HL-60 (cell line): Measurements from ENCODE around the gene DCLRE1B.
A peak's percentile ranks its signal among the peaks of the same experiment; 100 is the strongest.

ENCODE experiments used
- DNase-seq, 2 experiments: peaks; one replicate each; pipeline ENCODE4 v3.0.0-alpha.2; 2010 to 2020; ENCODE audit warnings: low read depth in 1 of 2, low spot score in 1 of 2
- H3K27ac ChIP-seq: fragments of 250-450 bp; sonication (Bioruptor Pico); replicated peaks from 2 replicates; pipeline ENCODE4 v1.5.1; 2020; ENCODE audit warnings: mild to moderate bottlenecking, moderate library complexity
- H3K27me3 ChIP-seq: fragments of 250-450 bp; sonication (Bioruptor Pico); 2 replicates; pipeline ENCODE4 v1.5.1; 2021; ENCODE audit warnings: mild to moderate bottlenecking, moderate library complexity; ENCODE audit not compliant: insufficient read depth, poor library complexity, severe bottlenecking
- H3K4me3 ChIP-seq: replicated peaks from 2 replicates; pipeline ENCODE4 v1.5.1; 2011; ENCODE audit warnings: mild to moderate bottlenecking, control low read depth, low read length; ENCODE audit not compliant: insufficient read depth
- GABPA ChIP-seq: IDR thresholded peaks from 2 replicates; pipeline ENCODE4 v1.6.1; 2012; ENCODE audit warnings: low read depth
- POLR2AphosphoS5 ChIP-seq: IDR thresholded peaks from 2 replicates; pipeline ENCODE4 v1.6.1; 2012; ENCODE audit warnings: low read depth
- SPI1 ChIP-seq: IDR thresholded peaks from 2 replicates; pipeline ENCODE4 v1.6.1; 2012; ENCODE audit warnings: low read depth, mild to moderate bottlenecking, borderline replicate concordance
- TF ChIP-seq, protein P1 (sequence below): IDR thresholded peaks from one replicate; pipeline ENCODE4 v1.5.1; 2011; ENCODE audit warnings: low read length, control low read depth, inconsistent platforms; ENCODE audit not compliant: insufficient read depth
- TF ChIP-seq, protein P2 (sequence below): IDR thresholded peaks from 2 replicates; pipeline ENCODE4 v1.6.1; 2012; ENCODE audit warnings: low read depth; ENCODE audit not compliant: insufficient replicate concordance

The DCLRE1B gene

DNA sequence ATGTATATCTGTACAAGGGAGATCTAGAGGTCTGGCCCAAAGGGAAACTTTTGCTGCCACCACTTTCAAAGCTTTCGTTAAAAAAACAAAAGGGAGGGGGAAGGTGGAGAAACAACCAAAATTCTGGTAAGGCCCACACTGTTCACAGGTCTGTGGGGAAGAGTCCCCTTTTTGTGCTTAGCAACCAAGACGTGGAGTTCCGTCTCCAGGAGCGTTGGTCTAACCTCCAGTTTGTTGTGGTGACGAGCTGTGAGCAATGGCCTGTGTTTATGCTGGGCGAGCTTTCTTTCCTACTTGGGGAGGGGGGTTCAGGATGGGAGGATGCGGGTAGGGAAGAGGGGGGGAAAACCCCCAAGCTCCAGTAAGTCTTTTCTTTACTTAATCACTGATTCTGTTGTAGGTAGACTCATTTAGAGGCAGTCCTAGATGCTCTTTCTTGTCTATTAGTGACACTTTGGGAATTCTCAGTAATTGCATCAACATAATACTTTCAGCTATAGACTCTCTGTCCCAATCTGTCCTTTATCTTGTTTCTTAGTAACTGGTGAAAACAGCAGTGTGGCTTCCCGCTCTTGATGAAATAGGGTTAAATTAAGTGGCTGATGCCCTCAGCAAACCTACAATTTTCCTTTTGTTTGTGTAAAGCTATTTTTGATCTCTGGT, 25.5 kb downstream of the DCLRE1B start:
- Histone ChIP-seq H3K27ac (peak overlapping the region; percentile 99), H3K4me3 (peak overlapping the region; percentile 77), H3K27me3 (no peaks in the 10 kb centered on the region)
- TF ChIP-seq, protein P1, sequence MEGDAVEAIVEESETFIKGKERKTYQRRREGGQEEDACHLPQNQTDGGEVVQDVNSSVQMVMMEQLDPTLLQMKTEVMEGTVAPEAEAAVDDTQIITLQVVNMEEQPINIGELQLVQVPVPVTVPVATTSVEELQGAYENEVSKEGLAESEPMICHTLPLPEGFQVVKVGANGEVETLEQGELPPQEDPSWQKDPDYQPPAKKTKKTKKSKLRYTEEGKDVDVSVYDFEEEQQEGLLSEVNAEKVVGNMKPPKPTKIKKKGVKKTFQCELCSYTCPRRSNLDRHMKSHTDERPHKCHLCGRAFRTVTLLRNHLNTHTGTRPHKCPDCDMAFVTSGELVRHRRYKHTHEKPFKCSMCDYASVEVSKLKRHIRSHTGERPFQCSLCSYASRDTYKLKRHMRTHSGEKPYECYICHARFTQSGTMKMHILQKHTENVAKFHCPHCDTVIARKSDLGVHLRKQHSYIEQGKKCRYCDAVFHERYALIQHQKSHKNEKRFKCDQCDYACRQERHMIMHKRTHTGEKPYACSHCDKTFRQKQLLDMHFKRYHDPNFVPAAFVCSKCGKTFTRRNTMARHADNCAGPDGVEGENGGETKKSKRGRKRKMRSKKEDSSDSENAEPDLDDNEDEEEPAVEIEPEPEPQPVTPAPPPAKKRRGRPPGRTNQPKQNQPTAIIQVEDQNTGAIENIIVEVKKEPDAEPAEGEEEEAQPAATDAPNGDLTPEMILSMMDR, result no peak
- TF ChIP-seq SPI1 (no peak), POLR2AphosphoS5 (no peak; the same call in 1 of the 2 replicates)
- TF ChIP-seq, protein P2, sequence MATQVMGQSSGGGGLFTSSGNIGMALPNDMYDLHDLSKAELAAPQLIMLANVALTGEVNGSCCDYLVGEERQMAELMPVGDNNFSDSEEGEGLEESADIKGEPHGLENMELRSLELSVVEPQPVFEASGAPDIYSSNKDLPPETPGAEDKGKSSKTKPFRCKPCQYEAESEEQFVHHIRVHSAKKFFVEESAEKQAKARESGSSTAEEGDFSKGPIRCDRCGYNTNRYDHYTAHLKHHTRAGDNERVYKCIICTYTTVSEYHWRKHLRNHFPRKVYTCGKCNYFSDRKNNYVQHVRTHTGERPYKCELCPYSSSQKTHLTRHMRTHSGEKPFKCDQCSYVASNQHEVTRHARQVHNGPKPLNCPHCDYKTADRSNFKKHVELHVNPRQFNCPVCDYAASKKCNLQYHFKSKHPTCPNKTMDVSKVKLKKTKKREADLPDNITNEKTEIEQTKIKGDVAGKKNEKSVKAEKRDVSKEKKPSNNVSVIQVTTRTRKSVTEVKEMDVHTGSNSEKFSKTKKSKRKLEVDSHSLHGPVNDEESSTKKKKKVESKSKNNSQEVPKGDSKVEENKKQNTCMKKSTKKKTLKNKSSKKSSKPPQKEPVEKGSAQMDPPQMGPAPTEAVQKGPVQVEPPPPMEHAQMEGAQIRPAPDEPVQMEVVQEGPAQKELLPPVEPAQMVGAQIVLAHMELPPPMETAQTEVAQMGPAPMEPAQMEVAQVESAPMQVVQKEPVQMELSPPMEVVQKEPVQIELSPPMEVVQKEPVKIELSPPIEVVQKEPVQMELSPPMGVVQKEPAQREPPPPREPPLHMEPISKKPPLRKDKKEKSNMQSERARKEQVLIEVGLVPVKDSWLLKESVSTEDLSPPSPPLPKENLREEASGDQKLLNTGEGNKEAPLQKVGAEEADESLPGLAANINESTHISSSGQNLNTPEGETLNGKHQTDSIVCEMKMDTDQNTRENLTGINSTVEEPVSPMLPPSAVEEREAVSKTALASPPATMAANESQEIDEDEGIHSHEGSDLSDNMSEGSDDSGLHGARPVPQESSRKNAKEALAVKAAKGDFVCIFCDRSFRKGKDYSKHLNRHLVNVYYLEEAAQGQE, result no peak
- peak; percentile 62 to 85 for DNase-seq

DNA sequence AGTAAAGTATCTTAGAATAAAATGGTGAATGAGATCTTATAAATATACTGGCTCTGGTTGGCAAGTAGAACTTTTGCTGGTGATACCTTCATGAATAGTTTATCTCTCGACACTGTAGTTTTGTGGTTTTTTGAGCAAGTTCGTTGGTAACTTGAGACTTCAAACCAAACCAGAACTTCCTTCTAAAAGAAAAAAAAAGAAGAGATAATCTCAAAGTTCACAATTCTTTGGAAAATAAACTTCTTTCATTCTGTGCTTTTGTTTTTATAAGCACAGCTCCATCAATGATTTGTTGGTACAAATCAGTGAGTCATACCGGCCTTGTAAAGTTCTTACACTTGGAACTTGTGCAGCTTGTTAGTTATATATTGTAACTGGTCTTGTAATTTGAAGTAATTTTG, 26.3 kb downstream of the DCLRE1B start:
- Histone ChIP-seq H3K27me3 (no peaks in the 10 kb centered on the region), H3K4me3 (peak overlapping the region; percentile 77), H3K27ac (peak overlapping the region; percentile 99)
- TF ChIP-seq SPI1, result no peak
- TF ChIP-seq, protein P1, result no peak
- TF ChIP-seq, protein P2, result no peak
- no peak for TF ChIP-seq POLR2AphosphoS5
- TF ChIP-seq GABPA, result no peak
- no peak for DNase-seq

DNA sequence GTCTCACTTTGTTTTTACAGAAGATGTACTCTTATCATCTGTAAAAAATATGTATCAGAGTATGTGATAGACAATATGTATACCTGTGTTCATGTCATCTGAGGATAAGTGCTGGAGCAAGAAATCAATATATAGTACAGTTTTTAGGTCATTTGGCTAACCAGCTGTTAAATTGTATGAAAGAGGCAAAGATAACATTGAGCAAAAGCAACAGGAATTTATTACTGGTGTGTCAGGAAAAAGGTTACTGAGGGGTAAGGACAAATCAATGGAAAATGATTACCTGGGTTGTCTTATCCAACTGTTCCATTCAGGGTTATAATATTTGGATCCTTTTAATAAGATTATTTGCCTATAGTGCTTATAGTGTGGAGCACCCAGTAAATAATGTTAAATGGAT, 28.9 kb downstream of the DCLRE1B start:
- no peak for DNase-seq
- H3K27ac ChIP-seq, result peak overlapping the region; percentile 99
- no peak overlapping the region for H3K4me3 ChIP-seq
- H3K27me3 ChIP-seq, result no peaks in the 10 kb centered on the region
- TF ChIP-seq, protein P1, result no peak
- no peak for TF ChIP-seq GABPA
- no peak for TF ChIP-seq POLR2AphosphoS5
- TF ChIP-seq SPI1, result no peak
- TF ChIP-seq, protein P2, result no peak
